Central memory CD8-positive, alpha-beta T cell (primary cell): ENCODE results near the gene ATP8A1.
"Not testable (repeated sequence)": the region's sequence is repeated elsewhere in the genome, so short reads cannot be mapped to it uniquely, and the experiment has no call there.

Experiments used
- ATAC-seq: fragments of 150-1000 bp; cut with Tn5 transposase; replicated peaks from 2 replicates; pipeline ENCODE4 v1.10.0; 2022; ENCODE audit warnings: mild to moderate bottlenecking, moderate FRiP score, moderate number of reproducible peaks; ENCODE audit not compliant: poor library complexity, severe bottlenecking; ENCODE audit errors: extremely low read depth
- DNase-seq, 2 donors: peaks; one replicate each; pipeline ENCODE4 v3.0.0; 2021; ENCODE audit warnings: low spot score in 2 of 2
- H3K27ac Mint-ChIP-seq: one replicate; pipeline ENCODE4 v1.8.0; 2022; ENCODE audit warnings: low read depth, mild to moderate bottlenecking, moderate library complexity, mixed read lengths
- H3K27me3 Mint-ChIP-seq: one replicate; pipeline ENCODE4 v1.8.0; 2022; ENCODE audit warnings: mixed read lengths
- H3K36me3 Mint-ChIP-seq: one replicate; pipeline ENCODE4 v1.8.0; 2022; ENCODE audit warnings: mild to moderate bottlenecking, moderate library complexity, mixed read lengths; ENCODE audit not compliant: insufficient read depth
- H3K4me1 Mint-ChIP-seq: one replicate; pipeline ENCODE4 v1.8.0; 2022; ENCODE audit warnings: mixed read lengths
- H3K4me3 Mint-ChIP-seq: one replicate; pipeline ENCODE4 v1.8.0; 2022; ENCODE audit warnings: mild to moderate bottlenecking, moderate library complexity, mixed read lengths
- H3K9me3 Mint-ChIP-seq: one replicate; pipeline ENCODE4 v1.8.0; 2022; ENCODE audit warnings: mixed read lengths

ATP8A1 gene

GRCh38 chr4:42501624-42502401 lies 155.1 kb downstream of the ATP8A1 start:
- ATAC-seq = no peak
- Mint-ChIP-seq H3K27me3 (no peaks in the 10 kb centered on the region), H3K4me1 (peaks cover 24% of the 10 kb centered on the region), H3K36me3 (peaks cover 45% of the 10 kb centered on the region), H3K4me3 (no peak overlapping the region), H3K27ac (peak overlapping the region; percentile 24), H3K9me3 (no peaks in the 10 kb centered on the region)
- no peak for DNase-seq

DNA sequence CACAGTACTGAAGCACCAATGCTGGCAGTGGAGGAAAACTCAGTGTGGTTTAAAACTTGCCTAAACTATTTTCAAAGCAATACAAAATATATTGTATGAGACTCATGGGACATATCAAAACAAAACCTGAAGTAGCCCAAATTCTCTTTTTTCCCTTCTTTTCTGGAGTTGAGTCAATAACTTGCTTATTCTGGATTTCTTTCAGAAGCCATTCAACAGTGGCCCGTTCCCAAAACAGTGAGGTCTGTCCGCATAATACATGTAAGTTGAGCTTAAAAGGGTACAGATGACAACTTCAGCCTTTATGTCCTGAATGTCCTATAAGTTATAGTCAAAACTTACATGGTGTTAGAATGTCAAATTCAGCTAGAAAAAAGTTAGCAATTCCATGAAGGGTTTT lies 158.9 kb downstream of the ATP8A1 start:
- Mint-ChIP-seq H3K27ac (no peak overlapping the region), H3K27me3 (no peaks in the 10 kb centered on the region), H3K4me3 (no peak overlapping the region), H3K4me1 (peaks cover 24% of the 10 kb centered on the region), H3K9me3 (no peaks in the 10 kb centered on the region), H3K36me3 (peaks cover 30% of the 10 kb centered on the region)
- no peak for ATAC-seq
- DNase-seq = no peak

- Mint-ChIP-seq H3K27ac (no peak overlapping the region), H3K9me3 (no peaks in the 10 kb centered on the region), H3K27me3 (no peaks in the 10 kb centered on the region), H3K4me3 (no peak overlapping the region), H3K4me1 (peaks cover 21% of the 10 kb centered on the region), H3K36me3 (peaks cover 24% of the 10 kb centered on the region)
- ATAC-seq (no peak), DNase-seq (no peak)
These were observed 159.6 kb downstream of the ATP8A1 start for GRCh38 chr4:42497142-42497910.

DNA sequence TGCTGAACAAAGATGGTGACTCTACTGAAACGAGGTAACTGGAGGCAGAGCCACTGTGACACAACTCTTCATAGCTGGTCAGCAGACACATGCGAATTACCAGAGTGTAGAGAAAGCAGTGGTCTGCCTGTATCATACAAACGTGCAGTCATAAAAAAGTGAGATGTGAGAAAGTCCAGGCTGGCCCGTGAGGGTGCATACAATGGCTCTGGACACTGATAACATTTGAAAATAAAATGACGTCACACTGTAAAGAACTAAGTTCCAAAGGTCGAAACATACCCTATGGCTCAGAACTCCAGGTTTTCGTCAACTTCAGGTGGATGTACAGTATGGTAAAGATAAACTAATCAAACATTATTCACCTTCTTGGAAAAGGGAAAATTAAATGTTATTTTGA lies 163.9 kb downstream of the ATP8A1 start:
- peaks cover 57% of the 10 kb centered on the region for H3K4me1 Mint-ChIP-seq
- peaks cover 20% of the 10 kb centered on the region for H3K36me3 Mint-ChIP-seq
- no peak overlapping the region for H3K4me3 Mint-ChIP-seq
- no peak for DNase-seq
- no peaks in the 10 kb centered on the region for H3K9me3 Mint-ChIP-seq
- no peaks in the 10 kb centered on the region for H3K27me3 Mint-ChIP-seq
- H3K27ac Mint-ChIP-seq = no peak overlapping the region
- no peak for ATAC-seq

- Mint-ChIP-seq H3K36me3 (peaks cover 17% of the 10 kb centered on the region), H3K27ac (peak overlapping the region; percentile 76), H3K4me3 (peak overlapping the region; percentile 14), H3K4me1 (peaks cover 40% of the 10 kb centered on the region), H3K9me3 (no peaks in the 10 kb centered on the region), H3K27me3 (no peaks in the 10 kb centered on the region)
- DNase-seq = no peak
- ATAC-seq = no peak
These were observed 166.9 kb downstream of the ATP8A1 start for GRCh38 chr4:42490015-42490414.

- no peak for ATAC-seq
- no peak for DNase-seq
- peaks cover 40% of the 10 kb centered on the region for H3K4me1 Mint-ChIP-seq
- peaks cover 16% of the 10 kb centered on the region for H3K36me3 Mint-ChIP-seq
- H3K4me3 Mint-ChIP-seq = peak overlapping the region; percentile 36
- H3K27me3 Mint-ChIP-seq = no peaks in the 10 kb centered on the region
- peak overlapping the region; percentile 79 for H3K27ac Mint-ChIP-seq
- H3K9me3 Mint-ChIP-seq = no peaks in the 10 kb centered on the region
These were observed 167.8 kb downstream of the ATP8A1 start for GRCh38 chr4:42489095-42489494.

DNA sequence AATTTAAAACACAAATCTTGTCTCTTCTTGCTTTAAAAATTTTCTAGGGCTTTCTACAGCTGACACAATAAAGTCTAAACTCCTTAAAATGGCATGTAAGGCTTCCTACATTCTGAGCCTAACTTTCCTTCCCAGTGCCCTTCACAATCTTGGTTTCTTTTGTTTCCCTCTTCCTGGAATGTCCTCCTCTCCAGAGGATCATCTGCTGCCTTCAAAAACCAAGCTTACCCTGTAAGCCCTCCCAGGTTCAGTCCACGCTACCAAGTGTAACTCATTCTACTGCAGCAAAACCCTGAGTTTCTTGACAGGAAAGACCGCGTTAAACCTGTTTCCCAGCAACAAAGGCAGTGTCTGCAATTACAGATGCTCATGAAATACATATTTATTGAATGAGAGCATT lies 168.4 kb downstream of the ATP8A1 start:
- DNase-seq (no peak), ATAC-seq (no peak)
- H3K9me3 Mint-ChIP-seq = no peaks in the 10 kb centered on the region
- H3K27ac Mint-ChIP-seq = peak overlapping the region; percentile 79
- H3K27me3 Mint-ChIP-seq = no peaks in the 10 kb centered on the region
- H3K36me3 Mint-ChIP-seq = peaks cover 18% of the 10 kb centered on the region
- peak overlapping the region; percentile 36 for H3K4me3 Mint-ChIP-seq
- H3K4me1 Mint-ChIP-seq = peaks cover 40% of the 10 kb centered on the region

DNA sequence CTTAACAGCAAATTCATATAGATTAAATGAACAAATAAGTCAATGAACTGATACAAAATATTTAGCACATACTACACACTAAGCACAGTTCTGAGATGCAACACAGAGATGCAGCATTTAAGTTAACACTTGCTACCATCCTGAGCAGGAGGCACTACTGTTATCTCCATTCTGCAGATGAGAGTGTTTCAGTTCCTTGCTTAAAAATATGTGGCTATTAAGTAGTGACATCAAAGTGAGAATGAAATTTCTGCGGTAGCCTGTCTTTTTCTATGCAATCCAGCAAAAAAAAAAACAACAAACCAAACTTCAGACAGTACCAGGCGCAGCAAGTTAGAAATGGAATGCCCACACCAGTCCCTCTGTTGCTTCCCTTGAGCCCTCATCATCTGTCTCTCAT lies 168.8 kb downstream of the ATP8A1 start:
- Mint-ChIP-seq H3K9me3 (no peaks in the 10 kb centered on the region), H3K27ac (no peak overlapping the region), H3K4me3 (no peak overlapping the region), H3K36me3 (peaks cover 19% of the 10 kb centered on the region), H3K27me3 (no peaks in the 10 kb centered on the region), H3K4me1 (peaks cover 40% of the 10 kb centered on the region)
- no peak for DNase-seq
- ATAC-seq = no peak

- peaks cover 24% of the 10 kb centered on the region for H3K36me3 Mint-ChIP-seq
- H3K4me1 Mint-ChIP-seq = peaks cover 43% of the 10 kb centered on the region
- no peak overlapping the region for H3K27ac Mint-ChIP-seq
- H3K4me3 Mint-ChIP-seq = no peak overlapping the region
- no peaks in the 10 kb centered on the region for H3K27me3 Mint-ChIP-seq
- DNase-seq (no peak), ATAC-seq (no peak)
- no peaks in the 10 kb centered on the region for H3K9me3 Mint-ChIP-seq
These were observed 169.7 kb downstream of the ATP8A1 start for GRCh38 chr4:42487230-42487629.

- H3K27ac Mint-ChIP-seq, H3K27me3 Mint-ChIP-seq, ATAC-seq, H3K9me3 Mint-ChIP-seq, H3K4me3 Mint-ChIP-seq, DNase-seq: not testable (repeated sequence)
- H3K36me3 Mint-ChIP-seq = peaks cover 24% of the 10 kb centered on the region
- H3K4me1 Mint-ChIP-seq = peaks cover 34% of the 10 kb centered on the region
These were observed 170.7 kb downstream of the ATP8A1 start for GRCh38 chr4:42486156-42486555.

- no peak for ATAC-seq
- H3K27ac Mint-ChIP-seq = no peak overlapping the region
These were observed 172.3 kb downstream of the ATP8A1 start for GRCh38 chr4:42484630-42485029.

DNA sequence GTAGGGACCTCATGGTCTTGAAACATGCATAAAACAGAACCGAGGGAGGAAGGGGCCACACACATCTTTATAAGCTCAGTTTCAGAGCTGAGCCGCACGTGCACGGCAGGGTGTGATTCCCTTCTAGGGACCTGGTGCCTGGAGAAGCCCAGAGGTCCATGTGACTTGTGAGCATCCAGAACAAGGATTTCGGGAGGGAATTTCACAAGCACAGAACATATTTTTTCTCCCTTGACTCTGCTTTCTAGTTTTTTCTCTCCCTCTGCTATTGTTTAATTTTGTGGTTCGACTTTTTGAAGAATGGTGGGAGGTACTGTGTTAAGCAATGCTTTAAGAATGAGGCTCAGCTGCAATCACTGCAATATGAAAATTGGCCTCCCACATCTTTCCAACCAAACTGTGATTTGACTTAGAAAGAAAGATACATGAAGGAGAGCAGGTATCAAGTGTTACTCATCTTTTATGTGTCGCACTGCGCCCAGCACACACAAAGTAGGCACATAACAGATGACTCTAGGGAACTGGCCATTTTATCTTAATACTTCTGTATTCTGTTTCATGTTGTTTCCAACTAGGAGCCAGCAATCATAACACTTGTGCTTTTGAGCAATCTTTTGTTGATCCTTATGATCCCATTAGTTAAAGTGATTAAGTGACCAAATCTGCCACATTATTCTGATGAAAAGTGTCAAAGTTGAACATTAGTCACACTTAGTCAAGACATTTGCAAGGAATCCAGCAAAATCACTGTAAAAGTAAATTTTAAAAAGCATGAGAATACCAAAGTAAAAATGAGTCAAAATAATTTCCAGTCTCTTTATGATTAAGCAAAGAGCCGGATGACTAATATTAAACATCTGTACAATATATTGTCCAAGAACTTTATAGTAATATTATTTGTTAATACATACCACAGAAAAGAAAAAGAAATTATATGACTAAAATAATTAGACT lies 173.2 kb downstream of the ATP8A1 start:
- H3K4me3 Mint-ChIP-seq = no peak overlapping the region
- no peak for DNase-seq
- no peak for ATAC-seq
- H3K36me3 Mint-ChIP-seq = peaks cover 26% of the 10 kb centered on the region
- no peak overlapping the region for H3K27ac Mint-ChIP-seq
- peaks cover 16% of the 10 kb centered on the region for H3K4me1 Mint-ChIP-seq
- no peaks in the 10 kb centered on the region for H3K9me3 Mint-ChIP-seq
- no peaks in the 10 kb centered on the region for H3K27me3 Mint-ChIP-seq

More at GRCh38 chr4:42484630-42485029, 172.3 kb downstream of the ATP8A1 start:
- Mint-ChIP-seq H3K27me3 (no peaks in the 10 kb centered on the region), H3K4me1 (peaks cover 21% of the 10 kb centered on the region), H3K9me3 (no peaks in the 10 kb centered on the region), H3K4me3 (no peak overlapping the region), H3K36me3 (peaks cover 23% of the 10 kb centered on the region)
- no peak for DNase-seq
